T-helper 1 cell treated with Interleukin-12 subunit alpha and Interleukin-12 subunit beta and Interleukin-4 antibody, amounts not matched to agents 30 μg/mL and 1 μg/mL, for 36 hours (primary cell): ENCODE results near the gene RNASET2.

Experiments used
- H3K27ac Mint-ChIP-seq: one replicate; pipeline ENCODE4 v1.8.0; 2021; ENCODE audit warnings: mild to moderate bottlenecking, mixed read lengths
- H3K27me3 Mint-ChIP-seq: one replicate; pipeline ENCODE4 v1.8.0; 2021; ENCODE audit warnings: low read depth, mixed read lengths
- H3K36me3 Mint-ChIP-seq: one replicate; pipeline ENCODE4 v1.8.0; 2021; ENCODE audit warnings: low read depth, mixed read lengths
- H3K4me1 Mint-ChIP-seq: one replicate; pipeline ENCODE4 v1.8.0; 2021; ENCODE audit warnings: low read depth, mixed read lengths
- H3K4me3 Mint-ChIP-seq: one replicate; pipeline ENCODE4 v1.8.0; 2021; ENCODE audit warnings: mild to moderate bottlenecking, moderate library complexity, mixed read lengths
- H3K9me3 Mint-ChIP-seq: one replicate; pipeline ENCODE4 v1.8.0; 2021; ENCODE audit warnings: mixed read lengths

The RNASET2 gene

GRCh38 chr6:166980738-166981137 lies 24.4 kb upstream of the RNASET2 start:
- H3K36me3 Mint-ChIP-seq = peaks cover 24% of the 10 kb centered on the region
- H3K9me3 Mint-ChIP-seq = no peaks in the 10 kb centered on the region
- no peaks in the 10 kb centered on the region for H3K27me3 Mint-ChIP-seq
- no peak overlapping the region for H3K27ac Mint-ChIP-seq
- no peak overlapping the region for H3K4me3 Mint-ChIP-seq
- H3K4me1 Mint-ChIP-seq = no peaks in the 10 kb centered on the region

GRCh38 chr6:166977621-166978525 lies 21.5 kb upstream of the RNASET2 start:
- Mint-ChIP-seq H3K4me1 (peaks cover 20% of the 10 kb centered on the region), H3K4me3 (no peak overlapping the region), H3K9me3 (no peaks in the 10 kb centered on the region), H3K27me3 (no peaks in the 10 kb centered on the region), H3K36me3 (peaks cover 21% of the 10 kb centered on the region), H3K27ac (no peak overlapping the region)

GRCh38 chr6:166976636-166977035 lies 20.3 kb upstream of the RNASET2 start:
- no peaks in the 10 kb centered on the region for H3K9me3 Mint-ChIP-seq
- H3K27ac Mint-ChIP-seq = no peak overlapping the region
- H3K4me1 Mint-ChIP-seq = peaks cover 29% of the 10 kb centered on the region
- H3K4me3 Mint-ChIP-seq = no peak overlapping the region
- H3K36me3 Mint-ChIP-seq = peaks cover 21% of the 10 kb centered on the region
- no peaks in the 10 kb centered on the region for H3K27me3 Mint-ChIP-seq

- peaks cover 37% of the 10 kb centered on the region for H3K36me3 Mint-ChIP-seq
Measured at GRCh38 chr6:166972101-166972500, 15.8 kb upstream of the RNASET2 start.

GRCh38 chr6:166971271-166971670 lies 14.9 kb upstream of the RNASET2 start:
- Mint-ChIP-seq H3K27ac (peak overlapping the region; percentile 74), H3K27me3 (no peaks in the 10 kb centered on the region), H3K4me3 (peak overlapping the region; percentile 25), H3K9me3 (peaks cover 17% of the 10 kb centered on the region), H3K36me3 (peaks cover 41% of the 10 kb centered on the region), H3K4me1 (peaks cover 53% of the 10 kb centered on the region)

More at GRCh38 chr6:166972101-166972500, 15.8 kb upstream of the RNASET2 start:
- Mint-ChIP-seq H3K4me1 (peaks cover 53% of the 10 kb centered on the region), H3K9me3 (peaks cover 8% of the 10 kb centered on the region), H3K27ac (peak overlapping the region; percentile 74), H3K4me3 (peak overlapping the region; percentile 17), H3K27me3 (no peaks in the 10 kb centered on the region)

GRCh38 chr6:166970776-166971175 lies 14.4 kb upstream of the RNASET2 start:
- Mint-ChIP-seq H3K4me1 (peaks cover 53% of the 10 kb centered on the region), H3K27ac (peak overlapping the region; percentile 90), H3K36me3 (peaks cover 46% of the 10 kb centered on the region), H3K4me3 (no peak overlapping the region), H3K9me3 (peaks cover 21% of the 10 kb centered on the region), H3K27me3 (no peaks in the 10 kb centered on the region)

- H3K27ac Mint-ChIP-seq = peak overlapping the region; percentile 90
- peaks cover 21% of the 10 kb centered on the region for H3K9me3 Mint-ChIP-seq
- H3K36me3 Mint-ChIP-seq = peaks cover 47% of the 10 kb centered on the region
- peaks cover 52% of the 10 kb centered on the region for H3K4me1 Mint-ChIP-seq
- H3K27me3 Mint-ChIP-seq = no peaks in the 10 kb centered on the region
- peak overlapping the region; percentile 50 for H3K4me3 Mint-ChIP-seq
Measured at GRCh38 chr6:166970091-166970490, 13.7 kb upstream of the RNASET2 start.

- peaks cover 50% of the 10 kb centered on the region for H3K36me3 Mint-ChIP-seq
- H3K4me1 Mint-ChIP-seq = peaks cover 46% of the 10 kb centered on the region
- peaks cover 24% of the 10 kb centered on the region for H3K9me3 Mint-ChIP-seq
- peak overlapping the region; percentile 90 for H3K27ac Mint-ChIP-seq
- H3K4me3 Mint-ChIP-seq = peak overlapping the region; percentile 71
- H3K27me3 Mint-ChIP-seq = no peaks in the 10 kb centered on the region
Measured at GRCh38 chr6:166969390-166970002, 13.1 kb upstream of the RNASET2 start.

- Mint-ChIP-seq H3K4me1 (peaks cover 26% of the 10 kb centered on the region), H3K9me3 (peaks cover 33% of the 10 kb centered on the region), H3K27me3 (no peaks in the 10 kb centered on the region), H3K36me3 (peaks cover 41% of the 10 kb centered on the region), H3K27ac (no peak overlapping the region), H3K4me3 (no peak overlapping the region)
Measured at GRCh38 chr6:166966268-166966667, 9.9 kb upstream of the RNASET2 start.

GRCh38 chr6:166960609-166960978 lies 4.2 kb upstream of the RNASET2 start:
- Mint-ChIP-seq H3K4me3 (no peak overlapping the region), H3K4me1 (peaks cover 41% of the 10 kb centered on the region), H3K27me3 (no peaks in the 10 kb centered on the region), H3K36me3 (peaks cover 8% of the 10 kb centered on the region), H3K9me3 (peaks cover 12% of the 10 kb centered on the region), H3K27ac (peak overlapping the region; percentile 90)

- Mint-ChIP-seq H3K4me3 (peak overlapping the region; percentile 57), H3K27ac (peak overlapping the region; percentile 90), H3K4me1 (peaks cover 44% of the 10 kb centered on the region), H3K36me3 (peaks cover 10% of the 10 kb centered on the region), H3K9me3 (peaks cover 12% of the 10 kb centered on the region), H3K27me3 (no peaks in the 10 kb centered on the region)
Measured at GRCh38 chr6:166959911-166960608, 3.7 kb upstream of the RNASET2 start.

GRCh38 chr6:166958926-166959861 lies 2.8 kb upstream of the RNASET2 start:
- H3K9me3 Mint-ChIP-seq = peaks cover 6% of the 10 kb centered on the region
- peak overlapping the region; percentile 90 for H3K27ac Mint-ChIP-seq
- peaks cover 9% of the 10 kb centered on the region for H3K36me3 Mint-ChIP-seq
- no peaks in the 10 kb centered on the region for H3K27me3 Mint-ChIP-seq
- peaks cover 49% of the 10 kb centered on the region for H3K4me1 Mint-ChIP-seq
- peak overlapping the region; percentile 98 for H3K4me3 Mint-ChIP-seq

- Mint-ChIP-seq H3K36me3 (peaks cover 10% of the 10 kb centered on the region), H3K4me1 (peaks cover 58% of the 10 kb centered on the region)
Measured at GRCh38 chr6:166957805-166958076, 1.4 kb upstream of the RNASET2 start.

More at GRCh38 chr6:166957805-166958076, 1.4 kb upstream of the RNASET2 start:
- H3K27ac Mint-ChIP-seq = peak overlapping the region; percentile 90
- H3K9me3 Mint-ChIP-seq = no peaks in the 10 kb centered on the region
- H3K27me3 Mint-ChIP-seq = no peaks in the 10 kb centered on the region
- peak overlapping the region; percentile 98 for H3K4me3 Mint-ChIP-seq
